Neural cell (in vitro differentiated cells): ENCODE data around the gene CIRBP. TPM values are rescaled to one million over a fixed set of nuclear protein-coding genes. Genes with fewer than 3 reads are reported as not detected.

ENCODE experiments used
- H2AFZ ChIP-seq: fragments of 200-600, 300-800 bp; sonication (generic), shearing (Covaris generic); 2 replicates; pipeline ENCODE4 v1.6.0; 2014; ENCODE audit warnings: low read depth, mild to moderate bottlenecking, antibody characterized with exemption, low read length, moderate library complexity
- H3F3A ChIP-seq: fragments of 200-600 bp; shearing (Covaris generic); 2 replicates; pipeline ENCODE4 v1.6.1; 2016; ENCODE audit warnings: mild to moderate bottlenecking, moderate library complexity, mixed read lengths, antibody characterized with exemption, low read length; ENCODE audit not compliant: insufficient read depth, poor library complexity, severe bottlenecking
- H3K27ac ChIP-seq: fragments of 200-600, 300-800 bp; sonication (generic), shearing (Covaris generic); 2 replicates; pipeline ENCODE4 v1.5.1; 2014; ENCODE audit warnings: mild to moderate bottlenecking, low read length, moderate library complexity
- H3K27me3 ChIP-seq: fragments of 300-800, 200-600 bp; sonication (generic), shearing (Covaris generic); 2 replicates; pipeline ENCODE4 v1.6.0; 2014; ENCODE audit warnings: mild to moderate bottlenecking, low read depth, low read length, moderate library complexity; ENCODE audit not compliant: insufficient read depth
- H3K36me3 ChIP-seq: fragments of 300-800, 200-600 bp; sonication (generic), shearing (Covaris generic); 2 replicates; pipeline ENCODE4 v1.5.1; 2014; ENCODE audit warnings: mild to moderate bottlenecking, antibody characterized with exemption, low read length, moderate library complexity; ENCODE audit not compliant: insufficient read depth
- H3K4me2 ChIP-seq: fragments of 300-800, 200-600 bp; sonication (generic), shearing (Covaris generic); 2 replicates; pipeline ENCODE4 v1.6.0; 2014; ENCODE audit warnings: mild to moderate bottlenecking, low read length
- H3K4me3 ChIP-seq: fragments of 300-800, 200-600 bp; sonication (generic), shearing (Covaris generic); 2 replicates; pipeline ENCODE4 v1.5.1; 2014; ENCODE audit warnings: mild to moderate bottlenecking, low read length, moderate library complexity
- H3K79me2 ChIP-seq: fragments of 200-600 bp; shearing (Covaris generic); replicated peaks from 2 replicates; pipeline ENCODE4 v1.6.0; 2014; ENCODE audit warnings: mild to moderate bottlenecking, low read length, moderate library complexity; ENCODE audit not compliant: insufficient read depth
- H3K9ac ChIP-seq: fragments of 300-800, 200-600 bp; sonication (generic), shearing (Covaris generic); 2 replicates; pipeline ENCODE4 v1.6.1; 2016; ENCODE audit warnings: mild to moderate bottlenecking, low read length, mixed read lengths
- H3K9me2 ChIP-seq: fragments of 200-600 bp; shearing (Covaris generic); 2 replicates; pipeline ENCODE4 v1.6.1; 2016; ENCODE audit warnings: mild to moderate bottlenecking, low read length, mixed read lengths; ENCODE audit not compliant: insufficient read depth
- H3K9me3 ChIP-seq: fragments of 200-600, 300-800 bp; sonication (generic), shearing (Covaris generic); 2 replicates; pipeline ENCODE4 v1.6.1; 2016; ENCODE audit warnings: mild to moderate bottlenecking, mixed run types, low read length, moderate library complexity, mixed read lengths
- H4K20me1 ChIP-seq: fragments of 200-600 bp; shearing (Covaris generic); 2 replicates; pipeline ENCODE4 v1.6.1; 2016; ENCODE audit warnings: mild to moderate bottlenecking, mixed run types; ENCODE audit not compliant: insufficient read depth
- CTCF ChIP-seq: fragments of 450-650 bp; IDR thresholded peaks from 2 replicates; pipeline ENCODE4 v1.5.1; 2014; ENCODE audit warnings: antibody characterized with exemption, mild to moderate bottlenecking, moderate library complexity; ENCODE audit not compliant: poor library complexity, severe bottlenecking
- EP300 ChIP-seq: fragments of 450-650 bp; conservative IDR thresholded peaks from 2 replicates; pipeline ENCODE4 v1.6.1; 2014; ENCODE audit warnings: antibody characterized with exemption, mild to moderate bottlenecking, moderate library complexity; ENCODE audit not compliant: poor library complexity, severe bottlenecking
- EZH2 ChIP-seq: fragments of 200-600, 300-800 bp; shearing (Covaris generic), sonication (generic); IDR thresholded peaks from 2 replicates; pipeline ENCODE4 v1.6.1; 2014; ENCODE audit warnings: antibody characterized with exemption, low read length, borderline replicate concordance, mild to moderate bottlenecking; ENCODE audit not compliant: insufficient read depth, poor library complexity, severe bottlenecking
- MXI1 ChIP-seq: fragments of 450-650 bp; conservative IDR thresholded peaks from 2 replicates; pipeline ENCODE4 v1.6.1; 2014; ENCODE audit warnings: antibody characterized with exemption, mild to moderate bottlenecking; ENCODE audit not compliant: poor library complexity, severe bottlenecking
- POLR2AphosphoS5 ChIP-seq: IDR thresholded peaks from 2 replicates; pipeline ENCODE4 v1.6.1; 2012
- RAD21 ChIP-seq: fragments of 450-650 bp; conservative IDR thresholded peaks from 2 replicates; pipeline ENCODE4 v1.6.1; 2014; ENCODE audit warnings: antibody characterized with exemption, mild to moderate bottlenecking, moderate library complexity
- REST ChIP-seq: IDR thresholded peaks from 2 replicates; pipeline ENCODE4 v1.6.1; 2012; ENCODE audit warnings: borderline replicate concordance
- SMC3 ChIP-seq: fragments of 450-650 bp; conservative IDR thresholded peaks from 2 replicates; pipeline ENCODE4 v1.6.1; 2014; ENCODE audit warnings: antibody characterized with exemption, mild to moderate bottlenecking, moderate library complexity; ENCODE audit not compliant: poor library complexity
- TAF1 ChIP-seq: IDR thresholded peaks from 2 replicates; pipeline ENCODE4 v1.6.1; 2012; ENCODE audit warnings: low read depth
- polyA plus RNA-seq: library from polyadenylated mRNA; depleted of rRNA; stranded (reverse); fragments of >200 nt; gene quantifications from 2 replicates; pipeline ENCODE4 v1.2.3, GENCODE V29; 2014

The CIRBP gene
- polyA plus RNA-seq, 1 donor from 2014 or later = 1,663 TPM

- TF ChIP-seq TAF1 = no peak
- TF ChIP-seq EZH2 = no peak
- TF ChIP-seq RAD21 = no peak
- no peak for TF ChIP-seq EP300
- TF ChIP-seq CTCF = no peak
- no peak for TF ChIP-seq SMC3
- no peak for TF ChIP-seq REST
- no peak for TF ChIP-seq MXI1
- no peak for TF ChIP-seq POLR2AphosphoS5
- Histone ChIP-seq H3K27ac (no peak overlapping the region), H3K4me3 (no peak overlapping the region), H3K4me2 (no peak overlapping the region), H3K9ac (no peak overlapping the region), H3K79me2 (peaks cover 9% of the 10 kb centered on the region), H4K20me1 (no peaks in the 10 kb centered on the region), H3K9me2 (no peaks in the 10 kb centered on the region), H2AFZ (no peak overlapping the region), H3K36me3 (no peaks in the 10 kb centered on the region), H3K27me3 (no peaks in the 10 kb centered on the region), H3K9me3 (no peaks in the 10 kb centered on the region), H3F3A (no peaks in the 10 kb centered on the region)
Observed at GRCh38 chr19:1294688-1295087, 25.6 kb downstream of the CIRBP start.

- H3K9ac ChIP-seq = no peak overlapping the region
- H3K9me2 ChIP-seq = no peaks in the 10 kb centered on the region
- TF ChIP-seq EP300 (no peak), RAD21 (no peak), REST (no peak), TAF1 (no peak), MXI1 (no peak), POLR2AphosphoS5 (no peak), CTCF (no peak), SMC3 (no peak)
- no peaks in the 10 kb centered on the region for H3K9me3 ChIP-seq
- no peaks in the 10 kb centered on the region for H3K36me3 ChIP-seq
- H3K27ac ChIP-seq = no peak overlapping the region
- H3F3A ChIP-seq = no peaks in the 10 kb centered on the region
- H3K79me2 ChIP-seq = peaks cover 9% of the 10 kb centered on the region
- no peak overlapping the region for H3K4me2 ChIP-seq
- no peak overlapping the region for H2AFZ ChIP-seq
- no peak overlapping the region for H3K4me3 ChIP-seq
- no peaks in the 10 kb centered on the region for H4K20me1 ChIP-seq
- no peaks in the 10 kb centered on the region for H3K27me3 ChIP-seq
Observed at GRCh38 chr19:1295169-1296012, 26.3 kb downstream of the CIRBP start.
